ENCODE results near the gene SLC39A1.
"Not testable (repeated sequence)": the region's sequence is repeated elsewhere in the genome, so short reads cannot be mapped to it uniquely, and the experiment has no call there.

The SLC39A1 gene

GRCh38 chr1:153928245-153928644, 35.1 kb downstream of the SLC39A1 start:
- DNase-seq = no peak

GRCh38 chr1:153926405-153926804, 36.9 kb downstream of the SLC39A1 start:
- no peak for DNase-seq

- DNase-seq = peak; percentile 99
Observed at GRCh38 chr1:153922972-153923925, 40.1 kb downstream of the SLC39A1 start, which contains the start of gene GATAD2B. Gene GATAD2B, minus strand, starts transcription at chr1:153922972. Its CDS starts 94,625 bp downstream, at chr1:153828347.

GRCh38 chr1:153922076-153922971, 41.0 kb downstream of the SLC39A1 start:
- DNase-seq = no peak

GRCh38 chr1:153921803-153922075, 41.6 kb downstream of the SLC39A1 start:
- no peak for DNase-seq

- no peak for DNase-seq
Observed at GRCh38 chr1:153921080-153921802, 42.1 kb downstream of the SLC39A1 start.

GRCh38 chr1:153919876-153920852, 43.2 kb downstream of the SLC39A1 start:
- no peak for DNase-seq

- DNase-seq = no peak
Observed at GRCh38 chr1:153916297-153916696, 47.0 kb downstream of the SLC39A1 start.

- no peak for DNase-seq
Observed at GRCh38 chr1:153912349-153912748, 51.0 kb downstream of the SLC39A1 start.

- not testable (repeated sequence) for DNase-seq
Observed at GRCh38 chr1:153910560-153910959, 52.8 kb downstream of the SLC39A1 start.
